A549 (cell line): ENCODE measurements around the gene TSGA10. TPM values are rescaled to one million over a fixed set of nuclear protein-coding genes. Genes with fewer than 3 reads are reported as not detected.

Experiments used
- ATAC-seq, 2 experiments: fragments of 200-7000 bp in 1 of 2; fragments of >200 bp in 1 of 2; cut with Nextera tagmentation in 1 of 2; cut with Tn5 transposase in 1 of 2; 3 replicates each; pipeline versions ENCODE4 v1.8.0 to v1.9.1; 2018 to 2020; ENCODE audit warnings: mild to moderate bottlenecking in 1 of 2, moderate library complexity in 1 of 2
- CTCF ChIA-PET: fragments of 300-600 bp; sonication (Branson Sonifier 250); formaldehyde crosslinking; extraction: SDS; loops from one replicate; lab custom pipeline; 2021; ENCODE audit warnings: antibody characterized with exemption, inconsistent platforms; lab: Yijun Ruan, JAX
- POLR2A ChIA-PET: fragments of 350-600 bp; formaldehyde crosslinking; extraction: SDS; loops from one replicate; lab custom pipeline; 2021; ENCODE audit warnings: antibody characterized with exemption, inconsistent platforms; lab: Yijun Ruan, JAX
- DNase-seq, 2 experiments: peaks; one replicate each; pipeline versions ENCODE4 v3.0.0 to v3.0.0-alpha.2; 2011 to 2016; ENCODE audit warnings: low read depth in 1 of 2, low spot score in 1 of 2
- FAIRE-seq: peaks from 2 replicates; lab custom pipeline; 2011; peaks lifted over from hg19 to GRCh38; lab: Jason Lieb, UNC
- H3K27ac ChIP-seq, 2 experiments: fragments of >200 bp; sonication (Bioruptor Twin); formaldehyde crosslinking; 3 replicates each; pipeline ENCODE4 v1.5.1; 2016 to 2017
- H3K4me1 ChIP-seq: fragments of >200 bp; sonication (Bioruptor Twin); formaldehyde crosslinking; 3 replicates; pipeline ENCODE4 v1.6.1; 2016
- H3K4me2 ChIP-seq: fragments of >200 bp; sonication (Bioruptor Twin); formaldehyde crosslinking; 3 replicates; pipeline ENCODE4 v1.6.1; 2016
- H3K4me3 ChIP-seq: fragments of >200 bp; sonication (Bioruptor Twin); formaldehyde crosslinking; 3 replicates; pipeline ENCODE4 v1.5.1; 2016
- H3K9me3 ChIP-seq: fragments of >200 bp; sonication (Bioruptor Twin); formaldehyde crosslinking; 3 replicates; pipeline ENCODE4 v1.6.1; 2016
- BCL3 ChIP-seq: fragments of >200 bp; sonication (Bioruptor Twin); formaldehyde crosslinking; IDR thresholded peaks from 3 replicates; pipeline ENCODE4 v1.6.1; 2016
- CBX8 ChIP-seq: fragments of 200-600 bp; sonication (generic); IDR thresholded peaks from 2 replicates; pipeline ENCODE4 v1.6.1; 2016
- CEBPB ChIP-seq, 2 experiments: fragments of >200 bp in 1 of 2; sonication (Bioruptor Twin) in 1 of 2; formaldehyde crosslinking in 1 of 2; IDR thresholded peaks; 2 replicates each; pipeline ENCODE4 v1.6.1; 2012 to 2016
- E2F6 ChIP-seq: IDR thresholded peaks from 2 replicates; pipeline ENCODE4 v1.6.1; 2012; ENCODE audit warnings: low read depth, borderline replicate concordance
- ESRRA ChIP-seq: fragments of 150-350 bp; IDR thresholded peaks from 2 replicates; pipeline ENCODE4 v1.6.1; 2014; ENCODE audit warnings: mild to moderate bottlenecking, low read length, borderline replicate concordance
- FOSB ChIP-seq: fragments of 250-450 bp; sonication (Bioruptor Pico); IDR thresholded peaks from 2 replicates; pipeline ENCODE4 v1.5.0; 2020; ENCODE audit warnings: mild to moderate bottlenecking, moderate library complexity
- FOSL2 ChIP-seq, 2 experiments: fragments of 450-650 bp in 1 of 2; fragments of >200 bp in 1 of 2; sonication (Bioruptor Twin) in 1 of 2; formaldehyde crosslinking; IDR thresholded peaks; 2 replicates each; pipeline versions ENCODE4 v1.5.0 to v1.6.1; 2016 to 2020; ENCODE audit warnings: mild to moderate bottlenecking in 1 of 2, moderate library complexity in 1 of 2
- FOXS1 ChIP-seq: fragments of 250-450 bp; sonication (Bioruptor Pico); IDR thresholded peaks from 2 replicates; pipeline ENCODE4 v1.5.0; 2020; ENCODE audit warnings: mild to moderate bottlenecking, moderate library complexity
- HDAC2 ChIP-seq: fragments of 200-600 bp; sonication (generic); IDR thresholded peaks from 2 replicates; pipeline ENCODE4 v1.6.1; 2016
- HMGXB4 ChIP-seq: fragments of 250-450 bp; sonication (Bioruptor Pico); IDR thresholded peaks from 2 replicates; pipeline ENCODE4 v1.5.0; 2021; ENCODE audit warnings: mild to moderate bottlenecking, moderate library complexity, borderline replicate concordance
- HOXA7 ChIP-seq: fragments of 250-450 bp; sonication (Bioruptor Pico); IDR thresholded peaks from 2 replicates; pipeline ENCODE4 v1.5.0; 2020; ENCODE audit warnings: mild to moderate bottlenecking, moderate library complexity
- KDM1A ChIP-seq: fragments of 200-600 bp; sonication (generic); IDR thresholded peaks from 2 replicates; pipeline ENCODE4 v1.6.1; 2016; ENCODE audit warnings: low read depth, mild to moderate bottlenecking
- MAFK ChIP-seq: fragments of 450-650 bp; IDR thresholded peaks from 2 replicates; pipeline ENCODE4 v1.6.1; 2014; ENCODE audit not compliant: partially characterized antibody
- MAZ ChIP-seq: fragments of 150-350 bp; IDR thresholded peaks from 2 replicates; pipeline ENCODE4 v1.6.1; 2014; ENCODE audit warnings: antibody characterized with exemption, low read depth, low read length, borderline replicate concordance
- PBX3 ChIP-seq: IDR thresholded peaks from 2 replicates; pipeline ENCODE4 v1.6.1; 2012
- POLR2AphosphoS2 ChIP-seq: conservative IDR thresholded peaks from 2 replicates; pipeline ENCODE4 v1.6.1; 2012; ENCODE audit warnings: low read length, improper control_type of control experiment, inconsistent platforms
- RARB ChIP-seq: fragments of 250-450 bp; sonication (Bioruptor Pico); IDR thresholded peaks from 2 replicates; pipeline ENCODE4 v1.8.0; 2021; ENCODE audit warnings: mild to moderate bottlenecking, moderate library complexity
- RCOR1 ChIP-seq: fragments of 150-350 bp; IDR thresholded peaks from 2 replicates; pipeline ENCODE4 v1.6.1; 2014; ENCODE audit warnings: antibody characterized with exemption, low read length, low read depth
- SREBF2 ChIP-seq: fragments of 450-650 bp; IDR thresholded peaks from 2 replicates; pipeline ENCODE4 v1.6.1; 2014; ENCODE audit warnings: mild to moderate bottlenecking, moderate library complexity
- TP53 ChIP-seq: fragments of 250-450 bp; sonication (Bioruptor Pico); IDR thresholded peaks from 2 replicates; pipeline ENCODE4 v1.5.0; 2021; ENCODE audit warnings: mild to moderate bottlenecking, moderate library complexity
- ZFP36 ChIP-seq: fragments of 450-650 bp; IDR thresholded peaks from 2 replicates; pipeline ENCODE4 v1.6.1; 2014; ENCODE audit warnings: borderline replicate concordance; ENCODE audit not compliant: partially characterized antibody
- ZSCAN20 ChIP-seq: fragments of 250-450 bp; sonication (Bioruptor Pico); IDR thresholded peaks from 2 replicates; pipeline ENCODE4 v1.8.0; 2022; ENCODE audit warnings: mild to moderate bottlenecking, moderate library complexity
- WGBS: methylation state at CpG from one replicate; pipeline ENCODE4 v1.1.6; 2017; ENCODE audit errors: missing lambda C conversion rate; 5-methylcytosine and 5-hydroxymethylcytosine counted together
- polyA plus RNA-seq, 4 experiments: library from polyadenylated mRNA; depleted of rRNA in 3 of 4; stranded (reverse); fragments of >200 nt; fragmentation: RNase III in 1 of 4; extraction: RNeasy Plus Mini Kit Qiagen cat#74134 plus additional on column Dnase treatment in 1 of 4; gene quantifications; 2 replicates in 3 of 4; 3 replicates in 1 of 4; pipeline ENCODE4 v1.2.3, GENCODE V29; 2011 to 2017

TSGA10 gene
- polyA plus RNA-seq, 2 of the 4 experiments (the other 2 are of a cell fraction): 4.2 to 4.3 TPM

- POLR2A ChIA-PET: no interaction called here
- no peak overlapping the region for H3K27ac ChIP-seq
- ATAC-seq (no peak), DNase-seq (no peak), FAIRE-seq (peak; percentile 7)
- no peak overlapping the region for H3K4me2 ChIP-seq
- no peaks in the 10 kb centered on the region for H3K4me1 ChIP-seq
- CTCF ChIA-PET: no interaction called here
- H3K4me3 ChIP-seq: no peak overlapping the region
- no peaks in the 10 kb centered on the region for H3K9me3 ChIP-seq
- TF ChIP-seq MAFK: no peak
- no peak for TF ChIP-seq ZSCAN20 (CRISPR knock-in tag)
- TF ChIP-seq SREBF2: no peak
- no peak for TF ChIP-seq CEBPB (IDR thresholded peaks at IDR 0.05)
- TF ChIP-seq HOXA7 (CRISPR knock-in tag): no peak
- TF ChIP-seq E2F6: no peak
- TF ChIP-seq HDAC2: no peak
- TF ChIP-seq BCL3: no peak
- no peak for TF ChIP-seq ZFP36
- WGBS: 6% methylated on average over 1 of the region's 1 CpG
Measured at GRCh38 chr2:99035920-99036319, 118.8 kb downstream of the TSGA10 start.

GRCh38 chr2:99032786-99033185, 122.0 kb downstream of the TSGA10 start:
- Histone ChIP-seq H3K27ac (no peak overlapping the region), H3K4me1 (no peaks in the 10 kb centered on the region), H3K4me3 (no peak overlapping the region), H3K9me3 (no peaks in the 10 kb centered on the region), H3K4me2 (no peak overlapping the region)
- DNase-seq: no peak
- ATAC-seq: no peak
- WGBS: 62% methylated on average over 6 of the region's 6 CpGs
- ChIA-PET POLR2A (no interaction called here), CTCF (no interaction called here)
- TF ChIP-seq ZSCAN20 (CRISPR knock-in tag) (no peak), PBX3 (no peak), POLR2AphosphoS2 (no peak), FOSL2 (IDR thresholded peaks at IDR 0.05) (no peak), FOSL2 (CRISPR knock-in tag; IDR thresholded peaks at IDR 0.05) (no peak), FOXS1 (CRISPR knock-in tag) (no peak), ESRRA (no peak), KDM1A (no peak), RARB (CRISPR knock-in tag) (no peak), TP53 (CRISPR knock-in tag) (no peak), HMGXB4 (CRISPR knock-in tag) (no peak), RCOR1 (no peak), MAZ (no peak), CBX8 (no peak), FOSB (no peak)
- FAIRE-seq: no peak
